Fibroblast of lung (primary cell): Measurements from ENCODE around the gene MAP3K6.

Experiments used
- EZH2 ChIP-seq: IDR thresholded peaks from 2 replicates; pipeline ENCODE4 v1.5.1; 2012; ENCODE audit warnings: low read length, control low read depth, mild to moderate bottlenecking; ENCODE audit errors: missing control alignments
- TF ChIP-seq, protein P1 (sequence below), 2 donors: IDR thresholded peaks in 1 of 2; conservative IDR thresholded peaks in 1 of 2; 1 replicate in 1 of 2; 2 replicates in 1 of 2; pipeline ENCODE4 v1.5.1; 2011 to 2012; ENCODE audit warnings: low read length in 2 of 2, control low read depth in 1 of 2, inconsistent platforms in 1 of 2, low read depth in 1 of 2, mild to moderate bottlenecking in 1 of 2

DNA sequence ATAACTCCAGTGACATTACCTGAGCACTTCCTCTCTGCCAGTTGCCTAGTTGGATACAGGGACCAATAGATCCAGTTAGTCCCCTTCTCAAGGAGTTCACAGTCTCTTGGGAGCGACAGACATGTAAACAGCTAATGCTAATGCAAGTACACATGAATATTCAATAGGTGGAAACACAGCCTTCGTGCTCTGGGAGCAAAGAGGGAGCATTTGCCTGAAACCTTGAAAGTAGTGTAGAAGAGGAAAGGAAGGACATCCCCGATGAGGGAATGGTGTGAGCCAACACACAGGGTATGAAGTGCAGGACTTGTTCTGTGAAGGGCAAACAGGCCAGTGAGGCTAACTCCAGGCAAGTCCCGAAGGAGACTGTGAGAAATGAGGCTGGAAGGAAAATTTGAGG, 48.6 kb downstream of the MAP3K6 start:
- TF ChIP-seq, protein P1, sequence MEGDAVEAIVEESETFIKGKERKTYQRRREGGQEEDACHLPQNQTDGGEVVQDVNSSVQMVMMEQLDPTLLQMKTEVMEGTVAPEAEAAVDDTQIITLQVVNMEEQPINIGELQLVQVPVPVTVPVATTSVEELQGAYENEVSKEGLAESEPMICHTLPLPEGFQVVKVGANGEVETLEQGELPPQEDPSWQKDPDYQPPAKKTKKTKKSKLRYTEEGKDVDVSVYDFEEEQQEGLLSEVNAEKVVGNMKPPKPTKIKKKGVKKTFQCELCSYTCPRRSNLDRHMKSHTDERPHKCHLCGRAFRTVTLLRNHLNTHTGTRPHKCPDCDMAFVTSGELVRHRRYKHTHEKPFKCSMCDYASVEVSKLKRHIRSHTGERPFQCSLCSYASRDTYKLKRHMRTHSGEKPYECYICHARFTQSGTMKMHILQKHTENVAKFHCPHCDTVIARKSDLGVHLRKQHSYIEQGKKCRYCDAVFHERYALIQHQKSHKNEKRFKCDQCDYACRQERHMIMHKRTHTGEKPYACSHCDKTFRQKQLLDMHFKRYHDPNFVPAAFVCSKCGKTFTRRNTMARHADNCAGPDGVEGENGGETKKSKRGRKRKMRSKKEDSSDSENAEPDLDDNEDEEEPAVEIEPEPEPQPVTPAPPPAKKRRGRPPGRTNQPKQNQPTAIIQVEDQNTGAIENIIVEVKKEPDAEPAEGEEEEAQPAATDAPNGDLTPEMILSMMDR (conservative IDR thresholded peaks at IDR 0.05 in 1 of 2, IDR thresholded peaks at IDR 0.05 in 1 of 2; ENCODE audit: low read depth in 1 of 2, low read length in 2 of 2), result no peak
- no peak for TF ChIP-seq EZH2
